K562 (cell line): ENCODE data around the gene CEP68.

Experiments used
- EP300 ChIP-seq: IDR thresholded peaks from 2 replicates; pipeline ENCODE4 v1.6.1; 2012; ENCODE audit warnings: low read length, improper control_type of control experiment
- KAT8 ChIP-seq: fragments of 450-650 bp; IDR thresholded peaks from 2 replicates; pipeline ENCODE4 v1.6.1; 2016; ENCODE audit warnings: low read depth, mild to moderate bottlenecking
- MAX ChIP-seq: sonication (generic); formaldehyde crosslinking; IDR thresholded peaks from 2 replicates; pipeline ENCODE4 v1.9.0; 2022; ENCODE audit warnings: mild to moderate bottlenecking, missing genetic modification reagents
- MEIS2 ChIP-seq: fragments of 450-650 bp; IDR thresholded peaks from 2 replicates; pipeline ENCODE4 v1.6.1; 2014; ENCODE audit warnings: mild to moderate bottlenecking; ENCODE audit not compliant: partially characterized antibody
- NFYB ChIP-seq: IDR thresholded peaks from 2 replicates; pipeline ENCODE4 v1.6.1; 2011; ENCODE audit warnings: mild to moderate bottlenecking, moderate library complexity; ENCODE audit not compliant: insufficient read length; ENCODE audit errors: extremely low read depth
- PHF21A ChIP-seq: fragments of 450-650 bp; IDR thresholded peaks from 2 replicates; pipeline ENCODE4 v1.6.1; 2017; ENCODE audit warnings: low read depth, borderline replicate concordance
- PTBP1 ChIP-seq: fragments of 200-400 bp; formaldehyde crosslinking; IDR thresholded peaks from 2 replicates; pipeline ENCODE4 v1.6.1; 2017; ENCODE audit warnings: low read depth, low read length
- RHOXF2B ChIP-seq: fragments of 250-450 bp; sonication (Bioruptor Pico); conservative IDR thresholded peaks from 2 replicates; pipeline ENCODE4 v1.5.1; 2021
- RNF2 ChIP-seq: sonication (generic); IDR thresholded peaks from 2 replicates; pipeline ENCODE4 v1.6.1; 2016
- SRF ChIP-seq, 2 experiments: fragments of 250-450, 450-650 bp in 1 of 2; sonication (Bioruptor Pico) in 1 of 2; sonication (generic) in 1 of 2; formaldehyde crosslinking; IDR thresholded peaks; 2 replicates each; pipeline versions ENCODE4 v1.5.0 to v1.5.1; 2020 to 2022; ENCODE audit warnings: mild to moderate bottlenecking in 1 of 2, missing genetic modification reagents in 1 of 2
- ZKSCAN1 ChIP-seq: fragments of 150-350 bp; IDR thresholded peaks from 2 replicates; pipeline ENCODE4 v1.6.1; 2016; ENCODE audit warnings: low read depth, low read length
- TF ChIP-seq, protein P1 (sequence below): sonication (generic); formaldehyde crosslinking; IDR thresholded peaks from 2 replicates; pipeline ENCODE4 v1.8.0; 2023; ENCODE audit warnings: mild to moderate bottlenecking, missing genetic modification reagents
- TF ChIP-seq, protein P2 (sequence below), 2 experiments: fragments of 450-650 bp in 1 of 2; sonication (generic) in 1 of 2; formaldehyde crosslinking in 1 of 2; IDR thresholded peaks in 1 of 2; conservative IDR thresholded peaks in 1 of 2; 2 replicates each; pipeline versions ENCODE4 v1.6.1 to v1.8.1; 2016 to 2023; ENCODE audit warnings: mild to moderate bottlenecking in 2 of 2, moderate library complexity in 2 of 2, inconsistent platforms in 1 of 2, missing genetic modification reagents in 1 of 2
- TF ChIP-seq, protein P3 (sequence below), 3 experiments: IDR thresholded peaks in 2 of 3; conservative IDR thresholded peaks in 1 of 3; 2 replicates each; pipeline ENCODE4 v1.5.1; 2011 to 2012; ENCODE audit warnings: low read length in 3 of 3, mild to moderate bottlenecking in 3 of 3, control low read depth in 2 of 3, improper control_type of control experiment in 1 of 3, inconsistent platforms in 1 of 3, low read depth in 1 of 3, mixed read lengths in 1 of 3, moderate library complexity in 1 of 3; ENCODE audit not compliant: insufficient read depth in 2 of 3

DNA sequence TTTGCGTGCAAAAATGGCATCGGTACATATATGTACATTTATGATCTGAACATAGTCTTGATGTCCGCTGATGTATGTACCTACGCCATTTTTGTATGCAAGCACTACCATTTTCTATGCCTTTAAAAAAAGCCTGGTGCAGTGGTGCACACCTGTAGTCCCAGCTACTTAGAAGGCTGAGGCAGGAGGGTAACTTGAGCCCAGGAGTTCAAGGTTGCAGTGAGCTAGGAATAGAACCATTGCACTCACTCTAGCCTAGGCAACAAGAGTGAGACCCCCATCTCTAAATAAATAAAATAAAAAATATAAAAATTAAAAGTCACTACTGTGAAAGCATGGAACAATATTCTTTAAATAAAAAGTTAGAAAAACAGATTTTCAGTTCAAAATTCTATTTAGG lies 57.0 kb downstream of the CEP68 start:
- no peak for TF ChIP-seq KAT8
- TF ChIP-seq EP300, result no peak
- no peak for TF ChIP-seq PHF21A
- no peak for TF ChIP-seq MAX (CRISPR knock-in tag)
- TF ChIP-seq, protein P1, sequence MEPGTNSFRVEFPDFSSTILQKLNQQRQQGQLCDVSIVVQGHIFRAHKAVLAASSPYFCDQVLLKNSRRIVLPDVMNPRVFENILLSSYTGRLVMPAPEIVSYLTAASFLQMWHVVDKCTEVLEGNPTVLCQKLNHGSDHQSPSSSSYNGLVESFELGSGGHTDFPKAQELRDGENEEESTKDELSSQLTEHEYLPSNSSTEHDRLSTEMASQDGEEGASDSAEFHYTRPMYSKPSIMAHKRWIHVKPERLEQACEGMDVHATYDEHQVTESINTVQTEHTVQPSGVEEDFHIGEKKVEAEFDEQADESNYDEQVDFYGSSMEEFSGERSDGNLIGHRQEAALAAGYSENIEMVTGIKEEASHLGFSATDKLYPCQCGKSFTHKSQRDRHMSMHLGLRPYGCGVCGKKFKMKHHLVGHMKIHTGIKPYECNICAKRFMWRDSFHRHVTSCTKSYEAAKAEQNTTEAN (CRISPR knock-in tag), result no peak
- no peak for TF ChIP-seq RNF2
- no peak for TF ChIP-seq NFYB
- TF ChIP-seq, protein P2, sequence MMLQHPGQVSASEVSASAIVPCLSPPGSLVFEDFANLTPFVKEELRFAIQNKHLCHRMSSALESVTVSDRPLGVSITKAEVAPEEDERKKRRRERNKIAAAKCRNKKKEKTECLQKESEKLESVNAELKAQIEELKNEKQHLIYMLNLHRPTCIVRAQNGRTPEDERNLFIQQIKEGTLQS (IDR thresholded peaks at IDR 0.05), result no peak
- TF ChIP-seq, protein P2 (CRISPR knock-in tag; conservative IDR thresholded peaks at IDR 0.05), result no peak
- TF ChIP-seq, protein P3, sequence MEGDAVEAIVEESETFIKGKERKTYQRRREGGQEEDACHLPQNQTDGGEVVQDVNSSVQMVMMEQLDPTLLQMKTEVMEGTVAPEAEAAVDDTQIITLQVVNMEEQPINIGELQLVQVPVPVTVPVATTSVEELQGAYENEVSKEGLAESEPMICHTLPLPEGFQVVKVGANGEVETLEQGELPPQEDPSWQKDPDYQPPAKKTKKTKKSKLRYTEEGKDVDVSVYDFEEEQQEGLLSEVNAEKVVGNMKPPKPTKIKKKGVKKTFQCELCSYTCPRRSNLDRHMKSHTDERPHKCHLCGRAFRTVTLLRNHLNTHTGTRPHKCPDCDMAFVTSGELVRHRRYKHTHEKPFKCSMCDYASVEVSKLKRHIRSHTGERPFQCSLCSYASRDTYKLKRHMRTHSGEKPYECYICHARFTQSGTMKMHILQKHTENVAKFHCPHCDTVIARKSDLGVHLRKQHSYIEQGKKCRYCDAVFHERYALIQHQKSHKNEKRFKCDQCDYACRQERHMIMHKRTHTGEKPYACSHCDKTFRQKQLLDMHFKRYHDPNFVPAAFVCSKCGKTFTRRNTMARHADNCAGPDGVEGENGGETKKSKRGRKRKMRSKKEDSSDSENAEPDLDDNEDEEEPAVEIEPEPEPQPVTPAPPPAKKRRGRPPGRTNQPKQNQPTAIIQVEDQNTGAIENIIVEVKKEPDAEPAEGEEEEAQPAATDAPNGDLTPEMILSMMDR (IDR thresholded peaks at IDR 0.05 in 2 of 3, conservative IDR thresholded peaks at IDR 0.05 in 1 of 3; ENCODE audit: insufficient read depth in 2 of 3, low read depth in 1 of 3, low read length in 3 of 3), result no peak
- TF ChIP-seq ZKSCAN1, result no peak
- no peak for TF ChIP-seq RHOXF2B
- TF ChIP-seq PTBP1, result no peak
- TF ChIP-seq SRF (CRISPR knock-in tag; IDR thresholded peaks at IDR 0.05), result no peak
- no peak for TF ChIP-seq MEIS2
